GM19238 (cell line): ENCODE results near the gene CPTP.
"Not testable (repeated sequence)": the region's sequence is repeated elsewhere in the genome, so short reads cannot be mapped to it uniquely, and the experiment has no call there.

Source experiments
- DNase-seq: peaks from one replicate; pipeline ENCODE4 v3.0.0; 2011; ENCODE audit warnings: low spot score; ENCODE audit not compliant: insufficient read length

The CPTP gene

DNA sequence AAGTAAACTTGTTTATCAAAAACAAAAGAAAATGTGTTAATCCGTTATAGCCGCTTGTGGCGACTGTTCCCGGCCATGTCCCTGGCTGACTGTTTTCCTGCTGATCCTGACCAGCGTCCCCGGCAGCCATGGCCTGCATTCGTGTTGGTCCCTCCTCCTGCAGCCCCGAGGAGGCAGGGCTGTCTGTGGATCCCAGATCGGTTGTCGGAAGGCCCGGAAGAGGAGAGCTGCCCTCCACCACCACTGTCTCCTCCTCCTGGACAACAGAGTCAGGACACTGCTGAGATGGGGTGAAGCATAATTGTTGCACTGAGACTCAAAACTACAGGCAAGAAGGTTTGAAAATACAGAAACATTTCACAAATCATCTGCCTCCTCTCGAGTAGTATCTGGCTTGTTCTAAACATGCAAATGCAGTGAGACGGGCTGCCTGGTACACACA is 37.4 kb downstream of the CPTP start:
- no peak for DNase-seq

DNA sequence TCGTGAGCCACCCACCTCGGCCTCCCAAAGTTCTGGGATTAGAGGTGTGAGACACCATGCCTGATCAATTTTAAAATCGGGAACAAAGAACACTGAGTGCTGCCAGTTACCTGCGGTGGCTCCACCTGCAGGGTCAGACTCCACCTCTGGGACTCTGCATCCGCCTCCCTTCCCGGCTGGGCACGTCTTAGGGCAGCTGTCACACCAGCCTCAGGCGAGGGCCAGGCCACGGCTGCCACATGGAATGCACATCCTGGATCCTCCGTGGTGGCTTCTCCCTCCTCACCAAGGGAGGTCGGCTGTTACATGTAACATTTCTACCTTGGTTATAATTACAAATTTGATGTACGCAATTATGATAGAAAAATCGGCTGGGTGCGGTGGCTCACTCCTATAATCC is 39.7 kb downstream of the CPTP start:
- no peak for DNase-seq

DNA sequence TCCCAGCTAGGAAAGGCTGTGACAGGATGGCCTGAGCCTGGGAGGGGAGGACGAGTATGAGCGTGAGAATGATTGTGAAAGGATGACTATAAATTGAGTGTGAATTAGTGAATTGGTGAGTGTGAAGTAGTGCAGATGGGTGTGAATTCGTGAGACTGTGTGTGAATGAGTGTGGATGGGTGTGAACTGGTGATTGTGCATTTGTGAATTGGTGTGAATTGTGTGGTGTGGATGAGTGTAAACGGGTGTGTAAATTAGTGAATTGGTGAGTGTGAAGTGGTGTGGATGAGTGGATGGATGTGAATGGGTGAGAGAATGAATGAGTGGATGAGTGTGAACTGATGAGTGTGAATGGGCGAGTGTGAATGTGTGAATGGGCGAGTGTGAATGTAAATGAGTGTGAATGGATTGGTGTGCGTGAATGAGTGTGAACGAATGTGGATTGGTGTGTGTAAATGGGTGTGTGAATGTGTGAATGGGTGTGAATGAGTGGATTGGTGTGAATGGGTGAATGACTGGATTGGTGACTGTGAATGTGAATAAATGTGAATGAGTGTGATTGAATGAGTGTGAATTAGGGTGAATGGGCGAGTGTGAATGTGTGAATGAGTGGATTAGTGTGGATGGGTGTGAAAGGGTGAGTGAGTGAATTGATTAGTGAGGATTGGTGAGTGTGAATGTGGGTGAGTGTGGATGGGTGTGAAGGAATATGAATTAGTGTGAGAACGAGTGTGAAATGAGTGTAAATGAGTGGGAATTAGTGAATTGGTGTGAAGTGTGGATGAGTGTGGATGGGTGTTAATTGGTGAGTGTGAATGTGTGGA is 41.5 kb downstream of the CPTP start:
- DNase-seq = no peak

DNA sequence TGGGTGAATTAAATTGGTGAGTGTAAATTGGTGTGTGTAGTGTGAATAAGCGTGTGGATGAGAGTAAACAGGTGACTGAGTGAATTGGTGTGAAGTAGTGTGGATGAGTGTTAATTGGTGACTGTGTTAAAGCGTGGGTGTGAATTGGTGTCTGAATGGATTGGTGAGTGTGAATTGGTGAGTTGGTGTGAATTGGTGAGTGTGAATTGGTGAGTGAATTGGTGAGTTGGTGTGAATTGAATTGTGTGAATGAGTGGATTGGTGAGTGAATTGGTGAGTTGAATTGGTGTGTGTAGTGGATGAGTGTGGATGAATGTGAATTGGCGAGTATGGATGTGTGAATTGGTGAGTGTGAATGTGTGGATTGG is 42.1 kb downstream of the CPTP start:
- DNase-seq = no peak

DNA sequence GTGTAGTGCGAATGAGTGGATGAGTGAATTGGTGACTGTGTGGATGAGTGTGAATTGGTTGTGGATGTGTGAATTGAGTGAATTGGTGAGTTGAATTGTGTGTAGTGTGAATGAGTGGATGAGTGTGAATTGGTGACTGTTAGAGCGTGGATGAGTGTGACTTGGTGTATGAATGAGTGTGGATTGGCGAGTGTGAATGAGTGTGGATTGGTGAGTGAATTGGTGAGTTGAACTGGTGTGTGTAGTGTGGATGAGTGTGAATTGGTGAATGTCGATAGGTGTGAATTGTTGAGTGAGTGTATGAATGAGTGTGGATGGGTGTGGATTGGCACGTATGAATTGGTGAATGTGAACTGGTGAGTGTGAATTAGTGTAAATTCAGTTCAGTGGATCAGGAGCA is 42.7 kb downstream of the CPTP start:
- no peak for DNase-seq

DNA sequence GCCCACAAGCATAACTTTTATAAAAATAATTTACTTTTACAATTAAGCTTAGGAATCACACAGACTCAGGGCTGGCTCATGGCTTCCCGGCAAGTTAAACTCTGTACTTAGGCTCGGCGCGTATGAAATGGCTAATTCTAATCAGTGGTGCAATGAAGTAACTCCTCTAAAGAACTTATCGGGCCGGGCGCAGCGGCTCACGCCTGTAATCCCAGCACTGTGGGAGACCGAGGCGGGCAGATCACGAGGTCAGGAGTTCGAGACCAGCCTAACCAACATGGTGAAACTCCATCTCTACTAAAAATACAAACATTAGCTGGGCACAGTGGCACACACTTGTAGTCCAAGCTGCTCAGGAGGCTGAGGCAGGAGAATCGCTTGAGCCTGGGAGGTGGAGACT is 45.5 kb downstream of the CPTP start:
- not testable (repeated sequence) for DNase-seq

DNA sequence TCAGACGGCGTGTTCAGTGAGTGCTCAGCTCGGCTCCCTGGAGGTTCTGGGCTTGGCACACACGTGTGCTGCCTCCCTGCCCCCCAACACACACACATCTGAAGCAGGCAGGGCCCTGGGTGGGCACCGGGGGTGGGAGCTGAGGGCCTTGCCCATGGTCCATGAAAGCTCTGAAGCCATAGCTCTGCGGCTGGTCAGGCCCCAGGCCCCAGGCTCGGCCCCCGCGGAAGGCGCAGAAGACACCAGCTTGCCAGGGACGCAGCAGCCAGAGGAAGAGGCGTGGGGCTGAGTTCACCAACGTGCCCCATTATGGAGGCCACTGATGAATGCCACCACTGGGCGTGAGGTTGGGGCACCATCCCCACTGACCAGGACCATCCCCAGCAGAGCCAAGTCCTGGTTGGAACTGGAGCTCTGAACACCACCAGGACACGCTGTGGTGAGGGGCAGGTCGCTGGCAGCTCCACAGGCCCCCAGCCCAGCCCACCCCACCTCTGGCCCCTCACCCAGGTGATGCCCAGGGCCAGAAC is 46.2 kb downstream of the CPTP start:
- DNase-seq = no peak

DNA sequence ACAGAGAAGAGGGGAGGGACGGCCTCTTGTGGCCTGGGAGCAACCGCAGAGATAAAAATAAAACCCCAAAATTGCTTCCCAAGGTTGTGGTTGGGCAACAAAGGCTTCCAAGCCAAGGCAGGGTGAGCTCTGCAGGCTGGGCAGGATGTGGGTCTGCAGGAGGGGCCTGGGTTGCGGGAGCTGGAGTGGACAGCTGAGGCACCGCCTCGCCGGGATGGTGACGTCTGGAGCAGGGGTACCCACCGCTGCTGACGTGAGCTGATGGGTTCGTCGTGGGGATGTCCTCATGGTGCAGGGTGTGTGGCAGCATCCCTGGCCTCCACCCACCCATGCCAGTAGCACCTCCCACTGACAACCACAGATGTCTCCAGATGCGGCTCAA is 46.8 kb downstream of the CPTP start:
- no peak for DNase-seq

DNA sequence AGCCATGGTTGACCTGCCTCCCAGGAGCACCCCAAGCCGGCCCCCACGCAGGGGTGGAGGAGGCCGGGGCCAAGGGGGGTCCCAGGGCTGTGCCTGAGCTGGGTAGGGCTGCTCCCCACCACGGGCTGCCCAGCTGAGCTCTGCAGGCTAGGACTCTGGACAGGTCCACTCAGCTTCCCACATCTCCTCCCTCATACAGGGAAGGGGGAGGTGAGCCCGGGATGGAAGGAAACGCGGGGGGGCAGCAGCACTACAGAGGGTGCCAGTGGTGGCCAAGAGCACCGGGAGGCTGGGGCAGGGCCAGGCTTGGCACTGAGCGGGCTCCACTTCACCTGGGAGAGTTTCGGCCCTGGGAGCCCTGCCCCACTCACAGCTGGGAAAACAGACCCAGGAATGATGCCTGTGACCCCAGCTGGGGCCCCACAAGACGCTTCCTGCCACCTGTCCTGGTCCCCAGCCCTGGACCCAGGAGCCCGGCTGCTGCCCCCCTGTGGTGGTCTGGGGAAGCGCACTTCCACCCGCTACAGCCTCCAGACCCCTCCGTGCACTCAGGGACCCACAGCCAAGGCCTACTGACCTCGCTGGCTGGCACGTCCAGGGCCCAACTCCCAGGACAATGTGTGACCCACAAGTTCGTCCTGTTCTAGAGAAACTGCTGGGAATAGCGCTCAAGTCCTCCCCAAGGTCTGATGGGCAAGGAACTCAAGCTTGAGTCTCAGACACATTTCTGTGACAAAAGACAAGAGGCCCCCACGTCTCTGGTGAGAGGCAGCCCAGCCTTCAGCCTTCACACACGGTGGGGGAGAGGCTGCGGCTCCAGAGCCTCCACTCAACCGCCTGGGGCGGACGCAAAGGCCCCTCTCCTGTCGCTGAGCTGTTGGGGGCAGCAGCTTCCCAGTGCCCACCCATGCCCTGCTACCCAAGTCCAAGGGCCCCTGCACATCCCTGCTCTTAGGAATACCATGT is 47.4 kb downstream of the CPTP start:
- peak; percentile 90 for DNase-seq

DNA sequence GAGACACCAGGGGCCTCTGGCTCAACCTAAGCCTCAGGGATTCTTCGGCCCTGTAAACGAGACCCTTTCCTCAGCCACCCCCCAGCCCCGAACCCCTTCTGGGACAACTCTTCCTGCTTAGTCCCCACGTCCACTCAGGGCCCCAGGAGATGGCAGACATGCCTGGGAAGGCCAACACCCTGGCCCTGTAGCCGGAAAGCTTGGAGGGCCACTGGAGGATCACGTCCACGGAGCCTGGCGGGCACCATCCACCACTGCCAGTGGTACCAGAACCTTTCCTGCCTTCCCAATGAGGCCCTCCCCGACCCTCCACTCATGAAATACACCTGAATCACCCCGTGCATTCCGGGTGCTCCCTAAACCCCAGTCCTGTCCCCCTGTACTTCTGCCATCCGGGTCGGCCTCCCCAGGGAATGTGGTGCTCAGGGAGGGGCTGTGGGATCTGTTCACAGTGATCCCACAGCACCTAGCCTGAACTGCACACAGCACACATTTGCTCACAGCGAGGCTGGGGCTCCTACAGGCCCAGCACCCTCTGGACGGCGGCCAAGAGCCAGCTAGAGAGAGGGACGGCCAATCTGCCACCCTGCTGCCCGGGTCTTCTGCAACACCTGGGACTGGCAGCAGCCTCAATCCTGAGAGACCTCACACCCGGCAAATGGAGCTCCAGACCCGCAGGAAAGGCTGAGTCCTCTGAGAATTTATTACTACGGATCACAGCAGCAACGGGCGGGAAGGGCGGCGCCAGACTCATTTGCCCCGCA is 48.6 kb downstream of the CPTP start:
- no peak for DNase-seq

DNA sequence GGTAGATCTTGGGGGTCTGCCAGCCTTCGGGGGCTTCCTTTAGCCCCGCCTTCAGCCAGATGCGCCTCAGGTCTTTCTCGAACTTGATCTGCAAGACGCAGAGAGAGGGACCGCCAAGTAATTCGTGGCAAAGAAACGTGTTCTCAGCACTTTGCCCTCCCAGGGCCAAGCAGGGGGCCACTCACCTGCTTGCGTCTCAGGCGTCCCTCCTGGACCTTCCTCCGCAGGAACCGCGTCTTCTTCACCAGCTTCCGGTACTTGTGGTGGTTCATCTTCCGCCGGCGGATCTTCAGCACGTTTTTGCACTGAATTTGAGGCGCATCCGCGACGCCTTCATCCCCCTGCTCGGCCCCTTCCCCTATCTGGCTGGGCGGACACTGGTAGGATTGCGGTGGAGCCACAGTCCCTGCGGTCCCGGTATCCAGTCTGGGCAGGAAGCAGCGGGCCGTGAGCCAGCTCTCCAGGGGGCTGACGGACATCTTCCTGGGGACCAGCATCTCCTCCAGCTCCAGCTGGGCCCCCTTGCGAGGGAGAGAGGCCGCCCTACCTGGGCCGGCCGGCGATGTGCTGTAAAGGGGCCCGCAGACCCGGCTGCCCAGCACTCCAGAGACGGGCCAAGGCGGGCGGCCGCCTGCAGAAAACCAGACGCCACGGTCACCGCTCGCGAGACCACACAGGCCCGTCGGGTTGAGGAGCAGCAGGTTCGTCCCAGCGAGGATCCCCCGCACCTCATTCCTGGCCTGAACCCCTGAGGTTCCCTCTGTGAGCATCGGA is 49.4 kb downstream of the CPTP start:
- DNase-seq = no peak

DNA sequence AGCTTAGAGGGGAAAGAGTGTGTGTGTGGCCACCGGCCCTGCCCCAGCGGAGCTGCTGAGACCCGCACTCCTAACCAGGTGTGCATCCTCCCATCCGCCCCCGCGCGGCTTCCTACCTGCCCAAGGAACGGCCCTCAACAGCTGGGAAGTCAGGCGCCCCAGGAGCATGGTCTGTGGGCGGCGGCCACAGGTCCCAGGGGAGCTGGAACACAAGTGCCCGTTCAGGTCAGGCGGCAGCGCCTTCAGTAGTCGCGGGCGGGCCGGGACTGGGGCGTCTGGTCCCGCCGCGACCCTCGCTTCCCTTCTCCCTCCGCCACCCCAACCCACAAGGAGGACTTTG is 50.0 kb downstream of the CPTP start:
- DNase-seq = no peak

DNA sequence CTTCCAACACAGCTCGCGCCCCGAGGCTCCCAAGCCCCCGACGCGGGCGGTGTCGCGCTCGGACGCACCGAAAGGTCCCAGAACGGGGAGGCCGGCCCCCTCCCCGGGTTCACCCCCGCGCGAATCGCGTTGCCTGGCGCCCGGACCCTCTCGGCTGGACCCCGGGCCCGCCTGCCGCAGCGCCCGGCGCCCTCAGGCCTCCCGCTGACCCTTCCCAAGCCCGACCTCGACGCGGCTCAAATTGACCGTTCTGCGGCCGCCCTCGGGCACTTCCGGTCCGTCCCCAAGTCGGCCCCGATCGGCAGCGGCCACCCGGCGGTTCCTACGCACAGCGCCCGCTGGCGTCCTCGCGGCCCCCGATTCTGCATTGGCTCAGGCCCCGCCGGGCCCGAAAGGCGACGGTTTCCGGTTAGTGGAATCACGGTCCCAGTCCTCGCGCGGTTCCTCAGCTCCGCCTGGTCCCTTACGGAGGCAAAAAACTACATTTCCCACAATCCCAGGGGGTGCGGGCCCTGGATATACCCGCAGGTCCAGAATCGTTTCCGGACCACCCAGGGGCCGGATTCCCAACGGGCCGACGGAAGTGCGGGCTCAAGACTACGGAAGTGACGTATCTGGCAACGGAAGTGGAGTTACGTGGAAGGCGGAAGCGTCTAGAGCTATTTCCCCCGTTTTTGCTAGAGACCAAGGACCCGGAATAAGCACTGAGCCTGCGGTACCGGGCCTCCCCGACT is 50.5 kb downstream of the CPTP start, which contains the start of gene AURKAIP1:
AURKAIP1 (minus strand) TSS at position 279 of the 734 bp plus-strand sequence. CDS start 451 bp downstream, outside the sequence.
- peak; percentile 99 for DNase-seq

DNA sequence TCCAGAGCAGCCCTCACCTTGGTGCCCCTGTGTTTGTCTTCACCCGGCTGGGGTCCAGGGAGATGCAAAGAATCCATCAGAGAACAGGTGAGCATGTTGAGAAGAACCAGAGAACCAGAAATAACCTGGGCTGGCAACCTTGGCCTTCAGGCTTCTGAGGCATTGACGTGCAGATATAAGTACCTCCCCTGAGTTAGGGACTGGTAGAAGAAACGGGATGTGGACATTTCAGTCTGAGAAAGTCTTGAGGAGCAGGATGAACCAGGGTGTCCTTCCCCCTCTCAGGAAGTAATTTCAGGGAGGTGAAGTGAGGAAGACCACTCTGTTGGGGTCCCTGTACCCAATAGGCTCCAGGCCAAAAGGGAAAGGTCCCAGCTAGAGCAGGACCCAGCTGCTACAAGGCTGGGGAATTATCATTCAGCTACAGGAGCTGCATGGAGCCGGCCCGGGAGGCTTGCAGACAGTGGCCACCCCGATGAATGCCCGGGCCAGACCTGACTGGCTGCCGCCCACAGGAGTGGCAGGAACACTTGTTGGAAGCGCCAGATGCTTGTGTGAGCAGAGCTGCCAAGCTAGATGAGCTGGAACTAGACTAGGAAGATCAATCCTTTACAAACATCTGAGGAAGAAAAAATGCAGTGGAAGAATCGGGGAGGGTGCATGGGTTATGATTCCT is 52.1 kb downstream of the CPTP start:
- no peak for DNase-seq

DNA sequence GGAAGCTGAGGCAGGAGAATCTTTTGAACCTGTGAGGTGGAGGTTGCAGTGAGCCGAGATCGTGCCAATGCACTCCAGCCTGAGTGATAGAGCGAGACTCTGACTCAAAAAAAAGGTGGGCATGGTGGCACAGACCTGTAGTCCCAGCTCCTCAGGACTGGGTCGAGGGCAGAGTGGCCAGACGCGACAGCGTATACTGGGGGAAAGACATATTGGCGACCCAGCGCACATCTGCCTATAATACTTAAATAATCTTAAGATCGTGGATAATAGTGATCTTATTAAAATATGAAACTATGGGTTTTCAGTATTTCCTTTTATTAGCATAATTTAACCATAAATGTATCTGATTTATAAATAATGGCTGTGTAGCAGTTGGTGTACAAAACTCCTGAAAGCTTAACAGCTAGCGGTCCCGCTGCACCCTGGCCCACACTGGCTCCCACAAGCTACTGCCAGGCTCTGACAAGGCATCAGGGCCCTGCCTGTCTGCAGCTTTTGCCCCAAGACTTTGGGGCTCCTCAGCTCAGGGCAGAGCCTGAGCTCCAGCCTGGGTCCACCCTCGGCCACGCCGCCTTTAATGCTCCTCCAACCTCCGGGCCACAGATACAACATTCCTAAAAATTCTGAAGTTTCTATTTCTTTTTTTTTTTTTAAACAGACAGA is 53.1 kb downstream of the CPTP start:
- DNase-seq = no peak
